Neural crest cell (in vitro differentiated cells): ENCODE measurements around the gene SCAPER. TPM values are rescaled to one million over a fixed set of nuclear protein-coding genes. Genes with fewer than 3 reads are reported as not detected.

Experiments used
- DNase-seq: peaks from one replicate; pipeline ENCODE4 v3.0.0; 2021; ENCODE audit warnings: low read depth, mixed read lengths, low spot score
- H3K27ac Mint-ChIP-seq: one replicate; pipeline ENCODE4 v1.8.0; 2021; ENCODE audit warnings: mild to moderate bottlenecking, mixed read lengths; ENCODE audit not compliant: unreplicated experiment
- H3K27me3 Mint-ChIP-seq: 2 replicates; pipeline ENCODE4 v1.8.0; 2021; ENCODE audit warnings: low read depth, mild to moderate bottlenecking, mixed read lengths
- H3K36me3 Mint-ChIP-seq: 2 replicates; pipeline ENCODE4 v1.8.0; 2021; ENCODE audit warnings: low read depth, mild to moderate bottlenecking, mixed read lengths
- H3K4me1 Mint-ChIP-seq: 2 replicates; pipeline ENCODE4 v1.8.0; 2021; ENCODE audit warnings: mixed read lengths
- H3K4me3 Mint-ChIP-seq: one replicate; pipeline ENCODE4 v1.8.0; 2021; ENCODE audit warnings: mild to moderate bottlenecking, mixed read lengths
- H3K9me3 Mint-ChIP-seq: 2 replicates; pipeline ENCODE4 v1.8.0; 2021; ENCODE audit warnings: mixed read lengths
- CTCF ChIP-seq: fragments of 200-600 bp; sonication (generic); conservative IDR thresholded peaks from 2 replicates; pipeline ENCODE4 v1.5.0; 2021; ENCODE audit warnings: antibody characterized with exemption, mild to moderate bottlenecking
- total RNA-seq: library from RNA; stranded (reverse); gene quantifications from 2 replicates; pipeline ENCODE4 v1.2.1, GENCODE V29; 2021

SCAPER gene
- total RNA-seq, 1 donor from 2014 or later: 15.3 TPM

DNA sequence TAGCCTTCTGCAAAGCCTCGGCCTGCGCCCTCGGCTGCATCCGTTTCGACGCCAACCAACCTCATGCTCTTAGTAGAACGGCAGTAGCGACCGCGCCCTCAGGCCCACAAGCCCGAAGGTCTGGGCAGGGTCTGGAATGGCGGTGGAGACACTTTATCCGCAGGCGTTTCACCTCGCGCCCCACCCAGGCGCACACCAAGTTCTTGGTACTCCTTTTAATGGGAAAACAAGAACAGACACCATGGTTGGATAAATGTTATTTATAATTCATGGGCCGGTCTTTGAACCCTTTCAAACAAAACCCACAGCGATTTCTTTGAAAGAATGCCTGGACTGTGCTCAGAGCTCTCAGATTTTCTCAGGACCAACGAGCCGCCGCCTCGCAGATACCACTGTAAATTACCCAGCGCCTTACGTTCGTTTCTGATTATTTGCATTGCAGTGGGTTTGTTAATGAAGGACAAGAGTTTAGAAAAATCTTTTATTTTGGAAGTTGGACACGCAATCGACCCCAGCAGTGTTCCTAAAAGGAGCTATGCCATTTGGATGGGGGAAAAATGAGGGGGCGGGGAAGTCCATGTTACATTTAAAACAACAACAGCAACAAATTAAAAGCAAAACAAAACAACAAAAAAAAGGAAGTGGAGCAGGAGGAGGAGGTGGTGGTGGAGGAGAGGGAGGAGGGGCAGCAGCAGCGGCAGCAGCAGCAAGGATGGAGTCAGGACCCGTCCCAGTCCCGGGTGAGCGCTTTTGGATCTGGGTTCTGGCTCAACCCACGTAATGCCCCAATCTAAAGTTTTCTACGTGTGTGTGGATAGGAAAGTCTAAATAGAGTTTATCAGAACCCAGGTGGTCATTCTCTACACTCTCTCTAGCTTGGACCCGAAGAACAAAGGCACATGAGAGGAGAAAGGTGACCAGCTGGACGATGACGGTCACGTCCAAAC, 569.6 kb downstream of the SCAPER start:
- Mint-ChIP-seq H3K36me3 (no peaks in the 10 kb centered on the region), H3K9me3 (no peaks in the 10 kb centered on the region), H3K27me3 (peaks cover 86% of the 10 kb centered on the region), H3K4me1 (peaks cover 37% of the 10 kb centered on the region), H3K4me3 (peak overlapping the region; percentile 77), H3K27ac (no peak overlapping the region)
- TF ChIP-seq CTCF: no peak
- DNase-seq: no peak

- H3K4me3 Mint-ChIP-seq: peak overlapping the region; percentile 77
- DNase-seq: peak; percentile 15
- no peaks in the 10 kb centered on the region for H3K9me3 Mint-ChIP-seq
- peaks cover 29% of the 10 kb centered on the region for H3K4me1 Mint-ChIP-seq
- no peak for TF ChIP-seq CTCF
- no peaks in the 10 kb centered on the region for H3K36me3 Mint-ChIP-seq
- peaks cover 84% of the 10 kb centered on the region for H3K27me3 Mint-ChIP-seq
- no peak overlapping the region for H3K27ac Mint-ChIP-seq
These were observed 570.5 kb downstream of the SCAPER start for GRCh38 chr15:76334438-76335306.

DNA sequence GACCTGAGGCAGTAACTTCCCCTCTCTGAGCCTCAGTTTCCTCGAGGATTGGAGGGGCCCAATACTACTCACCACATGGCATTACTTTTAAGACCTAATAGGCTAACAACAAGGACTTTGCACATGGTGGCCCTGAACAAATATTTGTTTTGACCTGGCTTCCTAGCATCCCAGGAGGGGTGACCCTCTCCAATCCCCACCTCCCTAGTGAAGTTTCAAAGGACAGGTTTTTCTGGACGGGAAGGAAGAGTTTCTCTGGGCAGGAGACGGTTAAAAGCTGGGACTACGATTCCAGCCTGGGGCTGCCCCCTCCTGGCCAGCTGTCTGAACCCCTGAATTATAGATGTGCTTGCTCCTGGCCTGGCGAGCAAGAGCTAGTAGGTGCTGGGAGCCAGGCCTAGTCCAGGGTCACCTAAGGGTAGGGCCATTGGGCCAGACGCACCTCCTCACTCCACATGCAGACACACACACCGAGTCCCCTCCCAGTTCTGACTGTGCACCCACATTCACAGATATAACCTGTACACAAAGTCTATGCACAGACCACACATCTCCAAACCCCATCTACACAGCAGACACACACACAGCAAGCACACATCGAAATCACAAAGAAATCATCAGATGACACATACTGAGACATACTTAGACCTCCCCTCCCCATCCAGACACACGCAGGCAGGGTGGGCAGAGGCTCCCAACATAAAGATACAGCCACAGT, 571.3 kb downstream of the SCAPER start:
- Mint-ChIP-seq H3K36me3 (no peaks in the 10 kb centered on the region), H3K9me3 (no peaks in the 10 kb centered on the region), H3K27ac (no peak overlapping the region), H3K4me3 (peak overlapping the region; percentile 50), H3K27me3 (peaks cover 84% of the 10 kb centered on the region), H3K4me1 (peaks cover 28% of the 10 kb centered on the region)
- TF ChIP-seq CTCF: peak; percentile 19
- DNase-seq: no peak

- Mint-ChIP-seq H3K4me3 (no peak overlapping the region), H3K36me3 (no peaks in the 10 kb centered on the region), H3K9me3 (no peaks in the 10 kb centered on the region), H3K4me1 (peaks cover 23% of the 10 kb centered on the region), H3K27ac (no peak overlapping the region), H3K27me3 (peaks cover 84% of the 10 kb centered on the region)
- TF ChIP-seq CTCF: no peak
- no peak for DNase-seq
These were observed 571.8 kb downstream of the SCAPER start for GRCh38 chr15:76333309-76333708.

DNA sequence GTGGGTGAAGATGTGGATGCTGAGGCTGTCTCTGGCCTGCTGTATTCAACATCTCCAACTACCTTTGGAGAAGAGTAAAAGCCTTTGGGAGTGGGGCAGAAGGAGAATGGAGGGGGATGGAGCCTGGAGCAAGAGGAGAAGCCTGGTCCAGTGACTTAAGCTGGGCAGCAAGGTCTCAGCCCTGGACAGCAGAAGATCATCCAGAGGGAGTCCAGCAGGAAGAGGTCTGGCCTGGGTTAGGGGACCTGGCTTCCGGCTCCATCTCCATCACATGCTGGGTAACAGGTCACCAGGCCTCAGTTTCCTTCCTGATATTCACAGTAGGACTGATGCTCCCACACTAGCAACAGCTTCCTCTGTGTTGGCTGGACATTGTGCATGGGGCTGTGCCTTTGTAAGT, 572.3 kb downstream of the SCAPER start:
- Mint-ChIP-seq H3K27ac (no peak overlapping the region), H3K9me3 (no peaks in the 10 kb centered on the region), H3K4me3 (no peak overlapping the region), H3K27me3 (peaks cover 89% of the 10 kb centered on the region), H3K4me1 (peaks cover 23% of the 10 kb centered on the region), H3K36me3 (no peaks in the 10 kb centered on the region)
- no peak for DNase-seq
- no peak for TF ChIP-seq CTCF
